Activated CD8-positive, alpha-beta memory T cell treated with anti-CD3 and anti-CD28 coated beads, Interleukin-2, amount 10 ng/mL, durations not matched to agents 7 days and 5 days (primary cell): Measurements from ENCODE around the gene RAB23. TPM values are rescaled to one million over a fixed set of nuclear protein-coding genes. Genes with fewer than 3 reads are reported as not detected.

Source experiments
- ATAC-seq: fragments of 150-1000 bp; cut with Tn5 transposase; one replicate; pipeline ENCODE4 v1.10.0; 2021; ENCODE audit warnings: moderate library complexity
- CTCF ChIA-PET: fragments of 350-600 bp; sonication (Branson Sonifier 250); formaldehyde crosslinking; loops from one replicate; lab custom pipeline; 2021; ENCODE audit warnings: antibody characterized with exemption; lab: Charles Lee
- DNase-seq: peaks from one replicate; pipeline ENCODE4 v3.0.0-alpha.2; 2020
- H3K27ac Mint-ChIP-seq: one replicate; pipeline ENCODE4 v1.8.0; 2021; ENCODE audit warnings: mild to moderate bottlenecking, mixed read lengths
- H3K27me3 Mint-ChIP-seq: one replicate; pipeline ENCODE4 v1.8.0; 2021; ENCODE audit warnings: mixed read lengths
- H3K36me3 Mint-ChIP-seq: one replicate; pipeline ENCODE4 v1.8.0; 2021; ENCODE audit warnings: mild to moderate bottlenecking, mixed read lengths
- H3K4me1 Mint-ChIP-seq: one replicate; pipeline ENCODE4 v1.8.0; 2021; ENCODE audit warnings: mixed read lengths
- H3K4me3 Mint-ChIP-seq: one replicate; pipeline ENCODE4 v1.8.0; 2021; ENCODE audit warnings: mild to moderate bottlenecking, moderate library complexity, mixed read lengths
- H3K9me3 Mint-ChIP-seq: one replicate; pipeline ENCODE4 v1.8.0; 2022; ENCODE audit warnings: low read depth, mixed read lengths
- total RNA-seq, 2 experiments: library from RNA; stranded (reverse); gene quantifications; one replicate each; pipeline ENCODE4 v1.2.3, GENCODE V29; 2021

RAB23 gene
- 1 to 10 TPM; 3.3 to 3.9 TPM for total RNA-seq

GRCh38 chr6:57221936-57222742 is at the start of gene RAB23:
TSS of gene RAB23 (minus strand) at chr6:57222307. CDS start at chr6:57210380, 11,927 bp downstream.
- ATAC-seq (peak; percentile 93), DNase-seq (peak; percentile 84)
- peak within 1 kb of the TSS; percentile 83 for H3K27ac Mint-ChIP-seq
- CTCF ChIA-PET, result interaction anchor here (0.7 to 1.6 kb wide), 9 partner anchors 14 to 374 kb away, joined by 3 to 8 read pairs (median 3); partner anchors contain the start of gene PRIM2
- H3K4me1 Mint-ChIP-seq, result peaks cover 26% of the 10 kb centered on the region
- H3K36me3 Mint-ChIP-seq, result peaks cover 12% of the 10 kb centered on the region
- H3K4me3 Mint-ChIP-seq, result peak within 1 kb of the TSS; percentile 86
- no peaks in the 10 kb centered on the region for H3K9me3 Mint-ChIP-seq
- H3K27me3 Mint-ChIP-seq, result peaks cover 31% of the 10 kb centered on the region

DNA sequence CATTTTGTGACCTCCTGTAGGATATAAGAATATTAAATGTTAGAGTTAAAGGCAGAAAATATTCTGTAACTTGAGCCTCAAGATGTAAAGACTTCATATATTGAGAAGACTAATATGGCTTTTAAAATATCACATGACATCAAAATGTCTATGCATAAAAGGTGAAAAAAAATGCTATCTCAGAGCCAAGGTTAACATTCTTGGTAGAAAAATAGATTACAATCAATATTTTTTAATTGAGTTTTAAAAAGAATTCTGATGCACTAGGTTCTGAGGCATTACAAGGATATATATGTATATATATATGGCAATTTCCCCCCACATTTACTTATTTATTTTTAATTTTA is 46.2 kb upstream of the RAB23 start:
- no peak overlapping the region for H3K4me3 Mint-ChIP-seq
- H3K9me3 Mint-ChIP-seq, result no peaks in the 10 kb centered on the region
- CTCF ChIA-PET, result no interaction called here
- peaks cover 14% of the 10 kb centered on the region for H3K27me3 Mint-ChIP-seq
- no peak overlapping the region for H3K27ac Mint-ChIP-seq
- peaks cover 5% of the 10 kb centered on the region for H3K4me1 Mint-ChIP-seq
- no peaks in the 10 kb centered on the region for H3K36me3 Mint-ChIP-seq
- ATAC-seq, result no peak
- no peak for DNase-seq

GRCh38 chr6:57267586-57268293 is 45.6 kb upstream of the RAB23 start:
- H3K27ac Mint-ChIP-seq, result no peak overlapping the region
- peaks cover 9% of the 10 kb centered on the region for H3K27me3 Mint-ChIP-seq
- peaks cover 6% of the 10 kb centered on the region for H3K4me1 Mint-ChIP-seq
- DNase-seq (no peak), ATAC-seq (no peak)
- H3K4me3 Mint-ChIP-seq, result no peak overlapping the region
- H3K36me3 Mint-ChIP-seq, result no peaks in the 10 kb centered on the region
- H3K9me3 Mint-ChIP-seq, result no peaks in the 10 kb centered on the region
- CTCF ChIA-PET, result no interaction called here

DNA sequence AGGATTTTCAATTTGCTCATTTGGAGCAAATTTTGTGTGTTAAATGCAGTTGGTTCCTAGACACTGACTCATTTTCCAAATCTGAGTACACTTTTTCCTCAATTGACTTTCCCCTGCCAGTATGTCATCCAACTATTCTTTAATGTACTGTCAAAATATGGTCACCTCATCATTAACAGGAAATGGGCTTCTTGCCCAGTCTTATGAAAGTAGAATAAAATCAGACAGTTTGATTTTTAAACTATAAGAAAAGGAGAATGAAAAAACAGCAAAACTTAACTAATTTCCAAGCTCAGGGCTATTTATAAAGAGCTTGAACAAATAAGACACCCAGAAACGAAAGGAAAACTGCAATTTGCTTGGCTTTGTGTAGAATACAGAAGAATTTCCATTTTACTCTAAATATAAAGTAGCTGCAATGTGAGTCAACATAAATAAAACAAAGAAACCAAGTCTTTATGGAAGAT is 43.7 kb upstream of the RAB23 start:
- Mint-ChIP-seq H3K9me3 (no peaks in the 10 kb centered on the region), H3K4me3 (no peak overlapping the region), H3K27me3 (no peaks in the 10 kb centered on the region), H3K36me3 (no peaks in the 10 kb centered on the region), H3K27ac (no peak overlapping the region), H3K4me1 (peaks cover 8% of the 10 kb centered on the region)
- no peak for DNase-seq
- CTCF ChIA-PET, result interaction anchor here (1.6 kb wide), 1 partner anchor 50 kb away, joined by 5 read pairs; no protein-coding TSS in a partner anchor
- no peak for ATAC-seq

DNA sequence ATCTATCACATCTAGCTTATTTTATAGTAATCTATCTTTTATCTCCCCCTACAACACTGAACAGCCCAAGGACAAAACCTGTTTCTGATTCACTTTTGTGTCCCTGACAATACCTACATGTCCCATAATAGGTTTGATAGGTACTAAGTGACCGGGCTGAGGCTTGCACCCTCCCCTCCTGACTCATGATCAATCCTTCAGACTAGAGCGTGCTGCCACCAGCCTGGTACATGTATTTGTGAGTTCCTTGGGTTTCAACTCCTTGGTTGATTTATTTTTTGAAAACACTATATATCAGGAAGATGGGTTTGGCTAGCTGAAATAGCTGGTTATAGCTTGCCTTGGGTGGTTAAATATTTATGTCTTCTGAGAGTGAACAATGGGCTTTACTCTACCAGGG is 41.6 kb upstream of the RAB23 start:
- CTCF ChIA-PET, result no interaction called here
- Mint-ChIP-seq H3K36me3 (no peaks in the 10 kb centered on the region), H3K27ac (no peak overlapping the region), H3K4me1 (peaks cover 8% of the 10 kb centered on the region), H3K9me3 (no peaks in the 10 kb centered on the region), H3K4me3 (no peak overlapping the region), H3K27me3 (peaks cover 2% of the 10 kb centered on the region)
- DNase-seq, result no peak
- no peak for ATAC-seq

DNA sequence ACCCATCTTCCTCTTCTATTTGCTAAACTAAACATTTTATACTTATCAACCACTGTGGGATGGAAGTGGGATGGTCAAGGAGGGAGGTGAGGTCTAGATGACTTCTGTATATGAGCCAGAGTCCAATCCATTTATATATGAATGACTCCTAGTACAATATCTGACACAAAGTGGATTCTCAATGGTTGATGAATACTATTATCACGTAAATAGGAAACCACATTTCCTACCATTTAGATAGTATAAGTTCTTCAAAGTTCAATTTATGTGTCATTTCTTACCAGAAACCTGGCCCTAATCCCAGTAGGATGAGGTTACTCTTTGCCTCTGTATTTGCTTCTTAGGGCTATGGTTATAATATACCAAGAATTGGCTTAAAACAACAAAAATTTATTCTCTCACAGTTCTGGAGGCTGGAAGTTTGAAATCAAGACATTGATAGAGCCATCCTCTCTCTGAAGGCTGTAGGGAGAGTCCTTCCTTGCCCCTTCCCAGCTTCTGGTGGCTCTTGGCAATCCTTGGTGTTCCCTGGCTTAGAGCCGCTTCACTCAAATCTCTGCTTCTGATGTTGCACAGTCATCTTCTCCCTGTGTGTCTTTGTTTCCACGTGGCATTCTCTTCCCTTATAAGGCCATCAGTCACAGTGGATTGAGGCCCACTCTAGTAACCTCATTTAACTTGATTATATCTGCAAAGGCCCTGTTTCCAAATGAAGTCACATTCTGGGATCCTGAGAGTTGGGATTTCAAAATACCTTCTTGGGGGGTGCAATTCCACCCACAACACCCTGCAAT is 41.0 kb upstream of the RAB23 start:
- Mint-ChIP-seq H3K36me3 (no peaks in the 10 kb centered on the region), H3K9me3 (no peaks in the 10 kb centered on the region), H3K27ac (no peak overlapping the region), H3K4me3 (no peak overlapping the region), H3K4me1 (peaks cover 8% of the 10 kb centered on the region), H3K27me3 (peaks cover 2% of the 10 kb centered on the region)
- no peak for ATAC-seq
- no peak for DNase-seq
- CTCF ChIA-PET, result no interaction called here

DNA sequence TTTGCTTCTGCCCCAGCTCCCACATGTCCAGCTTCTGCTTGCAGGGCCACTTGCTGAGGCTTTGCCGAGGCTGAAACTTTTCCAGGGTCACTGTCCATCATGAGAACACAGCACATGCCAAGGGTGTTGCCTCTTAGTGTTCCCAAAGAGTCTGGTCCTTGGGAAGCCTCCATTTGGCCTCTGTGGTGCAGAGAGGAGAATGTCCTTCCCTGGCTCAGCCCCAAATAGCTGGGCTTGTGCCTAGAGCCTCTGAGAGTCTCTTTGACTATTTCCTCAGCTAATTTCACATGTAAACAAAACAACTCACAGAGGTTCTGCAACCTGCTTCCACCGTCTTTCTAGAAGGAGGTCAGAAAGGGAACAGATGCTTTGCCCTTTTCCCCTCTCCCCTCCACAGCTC is 40.4 kb upstream of the RAB23 start:
- no peak overlapping the region for H3K27ac Mint-ChIP-seq
- H3K27me3 Mint-ChIP-seq, result peaks cover 2% of the 10 kb centered on the region
- peaks cover 8% of the 10 kb centered on the region for H3K4me1 Mint-ChIP-seq
- no peak overlapping the region for H3K4me3 Mint-ChIP-seq
- H3K9me3 Mint-ChIP-seq, result no peaks in the 10 kb centered on the region
- no peak for DNase-seq
- CTCF ChIA-PET, result no interaction called here
- H3K36me3 Mint-ChIP-seq, result no peaks in the 10 kb centered on the region
- ATAC-seq, result no peak

GRCh38 chr6:57261926-57262325 is 39.8 kb upstream of the RAB23 start:
- Mint-ChIP-seq H3K4me3 (no peak overlapping the region), H3K36me3 (no peaks in the 10 kb centered on the region), H3K27ac (no peak overlapping the region), H3K9me3 (no peaks in the 10 kb centered on the region), H3K27me3 (peaks cover 2% of the 10 kb centered on the region), H3K4me1 (peaks cover 8% of the 10 kb centered on the region)
- no peak for ATAC-seq
- no peak for DNase-seq
- CTCF ChIA-PET, result no interaction called here

GRCh38 chr6:57259064-57259463 is 37.0 kb upstream of the RAB23 start:
- peaks cover 2% of the 10 kb centered on the region for H3K27me3 Mint-ChIP-seq
- no peak for ATAC-seq
- no peak for DNase-seq
- H3K27ac Mint-ChIP-seq, result no peak overlapping the region
- no peak overlapping the region for H3K4me3 Mint-ChIP-seq
- H3K9me3 Mint-ChIP-seq, result no peaks in the 10 kb centered on the region
- CTCF ChIA-PET, result no interaction called here
- no peaks in the 10 kb centered on the region for H3K36me3 Mint-ChIP-seq
- H3K4me1 Mint-ChIP-seq, result peaks cover 2% of the 10 kb centered on the region

- Mint-ChIP-seq H3K4me3 (no peak overlapping the region), H3K27me3 (peaks cover 2% of the 10 kb centered on the region), H3K27ac (no peak overlapping the region), H3K9me3 (no peaks in the 10 kb centered on the region), H3K4me1 (peaks cover 2% of the 10 kb centered on the region), H3K36me3 (no peaks in the 10 kb centered on the region)
- DNase-seq, result no peak
- CTCF ChIA-PET, result no interaction called here
- no peak for ATAC-seq
Observed at GRCh38 chr6:57257911-57258541, 35.9 kb upstream of the RAB23 start.

DNA sequence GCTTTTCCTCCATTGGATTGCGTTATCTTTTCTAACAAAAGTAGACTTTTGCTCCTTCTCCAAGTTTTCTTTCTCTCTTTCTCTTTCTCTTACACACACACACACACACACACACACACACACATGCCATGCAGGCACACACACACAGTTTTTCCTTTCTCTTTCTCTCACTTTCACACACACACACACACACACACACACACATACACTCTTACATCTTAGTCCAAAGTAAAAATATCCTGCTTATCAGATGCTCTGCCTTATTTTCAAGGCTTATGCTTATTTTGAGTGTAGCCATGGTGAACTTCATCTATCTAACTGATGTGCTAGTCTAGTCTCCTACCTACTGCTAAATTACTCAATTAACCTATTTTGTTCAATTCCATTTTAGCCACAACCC is 34.4 kb upstream of the RAB23 start:
- Mint-ChIP-seq H3K4me1 (no peaks in the 10 kb centered on the region), H3K9me3 (no peaks in the 10 kb centered on the region), H3K27me3 (peaks cover 2% of the 10 kb centered on the region), H3K36me3 (no peaks in the 10 kb centered on the region), H3K27ac (no peak overlapping the region), H3K4me3 (no peak overlapping the region)
- no peak for ATAC-seq
- DNase-seq, result no peak
- CTCF ChIA-PET, result no interaction called here

DNA sequence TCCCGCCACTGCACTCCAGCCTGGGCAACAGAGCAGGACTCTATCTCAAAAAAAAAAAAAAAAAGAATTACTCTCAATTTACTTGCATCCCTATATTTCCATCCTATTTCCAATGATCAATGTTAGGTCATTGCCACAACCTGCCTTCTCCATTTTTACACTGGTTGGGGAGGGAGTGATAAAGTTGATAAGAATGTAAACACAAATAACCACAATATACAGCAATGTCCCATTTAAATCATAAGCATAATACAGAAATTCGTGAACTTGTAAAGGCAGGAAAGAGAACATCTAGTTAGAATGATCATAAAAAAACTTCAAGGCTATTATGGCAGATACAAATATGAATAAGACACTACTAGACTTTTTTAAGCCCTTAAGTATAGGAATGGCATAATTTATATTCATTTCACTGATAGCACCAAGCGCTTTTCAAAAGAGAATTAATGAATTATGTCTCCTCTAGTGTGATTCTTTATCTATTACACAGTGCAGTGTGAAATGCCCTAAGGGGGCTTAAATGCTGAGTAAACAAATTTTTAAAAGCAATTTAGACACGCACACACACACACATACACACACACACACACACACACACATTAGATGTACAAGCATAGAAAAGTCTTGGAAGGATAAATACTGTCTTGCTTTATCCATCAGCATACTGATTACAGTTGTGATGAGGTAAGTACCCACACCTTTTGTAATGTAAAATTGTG is 33.5 kb upstream of the RAB23 start:
- H3K4me1 Mint-ChIP-seq, result no peaks in the 10 kb centered on the region
- CTCF ChIA-PET, result no interaction called here
- peaks cover 2% of the 10 kb centered on the region for H3K27me3 Mint-ChIP-seq
- ATAC-seq (no peak), DNase-seq (no peak)
- H3K36me3 Mint-ChIP-seq, result no peaks in the 10 kb centered on the region
- no peak overlapping the region for H3K4me3 Mint-ChIP-seq
- no peak overlapping the region for H3K27ac Mint-ChIP-seq
- H3K9me3 Mint-ChIP-seq, result no peaks in the 10 kb centered on the region
